ENCODE data around the gene BNIP3. TPM values are rescaled to one million over a fixed set of nuclear protein-coding genes. Genes with fewer than 3 reads are reported as not detected.

Gene BNIP3
- total RNA-seq, 8 experiments from 2014 or later, result 21.6 to 190 (median 61.0) TPM

DNA sequence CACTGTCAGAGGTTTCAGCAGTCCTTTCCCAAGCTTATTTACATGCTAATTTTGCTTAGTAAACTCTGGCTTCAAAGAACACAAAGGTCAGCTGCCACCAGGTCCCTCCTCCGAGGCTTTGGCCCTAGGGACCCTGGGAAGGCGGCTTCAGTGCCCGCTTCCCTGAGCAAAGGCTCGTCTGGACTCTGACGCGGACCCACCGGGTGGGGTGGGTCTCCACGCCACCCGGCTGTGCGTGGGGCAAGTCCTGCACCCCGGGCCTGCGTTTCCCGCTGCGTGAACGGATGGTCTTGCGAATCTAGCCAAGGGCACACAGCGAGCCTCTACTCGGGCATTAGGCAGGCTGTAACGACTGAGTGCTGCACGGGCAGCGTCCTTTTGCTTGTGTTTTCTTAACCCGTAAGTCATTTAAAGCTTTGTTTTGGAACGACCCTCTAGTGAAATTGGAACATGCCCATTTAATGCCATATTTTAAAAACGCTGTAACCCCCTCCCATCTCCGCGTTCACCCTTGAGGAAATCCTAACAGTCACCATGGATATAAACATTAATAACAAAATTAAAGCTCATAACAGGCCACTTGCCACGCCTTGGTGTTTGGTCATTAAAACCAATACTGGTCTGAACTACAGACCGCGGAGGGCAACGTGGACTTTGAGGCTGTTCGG lies 828 bp downstream of the BNIP3 start:
- in situ Hi-C loops (cut with MboI; ENCODE audit: low pct_unique_long_range_greater_than_20kb in 2 of 9, low sequenced_read_pairs in 9 of 9, unreplicated experiment in 9 of 9), result no loop called here
- no peak for ATAC-seq (replicated peaks in 6 of 8)
- Histone ChIP-seq H3K4me1 (replicated peaks in 1 of 2) (peaks cover 19 to 37% of the 10 kb centered on the region in 2 donors), H3K4me3 (peak overlapping the region; percentile 67 to 89 (median 76)), H3K27ac (peak overlapping the region; percentile 46 to 67)
- 0 to 20% (median 2%) methylated on average over 3 to 16 of the region's 31 CpGs; no CpG with 5 or more reads in 3 of the 10 experiments for WGBS, 10 experiments

DNA sequence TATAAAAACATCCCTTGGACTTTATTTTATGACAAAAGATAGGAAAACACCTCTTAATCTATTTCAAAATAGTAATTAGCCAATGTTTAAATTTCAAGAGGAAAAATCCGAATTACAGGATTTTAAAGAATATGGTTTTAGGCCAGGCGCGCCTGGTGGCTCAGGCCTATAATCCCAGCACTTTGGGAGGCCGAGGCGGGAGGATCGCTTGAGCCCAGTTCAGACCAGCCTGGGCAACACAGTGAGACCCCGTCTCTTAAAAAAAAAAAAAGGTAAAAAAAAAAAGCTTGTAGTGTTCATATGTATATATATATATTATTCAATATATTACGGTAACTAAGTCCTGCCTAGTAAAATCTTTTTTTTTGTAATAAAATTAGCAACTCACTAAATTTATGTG lies 1.4 kb downstream of the BNIP3 start:
- Histone ChIP-seq H3K4me1 (replicated peaks in 1 of 2) (peaks cover 20 to 37% of the 10 kb centered on the region in 2 donors), H3K27ac (no peak overlapping the region), H3K4me3 (peak overlapping the region; percentile 67 to 89 (median 76))
- no peak for ATAC-seq (replicated peaks in 6 of 8)
- in situ Hi-C loops (cut with MboI; ENCODE audit: low pct_unique_long_range_greater_than_20kb in 2 of 9, low sequenced_read_pairs in 9 of 9, unreplicated experiment in 9 of 9), result no loop called here
- 24 to 94% (median 53%) methylated on average over 3 to 8 of the region's 8 CpGs for WGBS, 10 experiments

DNA sequence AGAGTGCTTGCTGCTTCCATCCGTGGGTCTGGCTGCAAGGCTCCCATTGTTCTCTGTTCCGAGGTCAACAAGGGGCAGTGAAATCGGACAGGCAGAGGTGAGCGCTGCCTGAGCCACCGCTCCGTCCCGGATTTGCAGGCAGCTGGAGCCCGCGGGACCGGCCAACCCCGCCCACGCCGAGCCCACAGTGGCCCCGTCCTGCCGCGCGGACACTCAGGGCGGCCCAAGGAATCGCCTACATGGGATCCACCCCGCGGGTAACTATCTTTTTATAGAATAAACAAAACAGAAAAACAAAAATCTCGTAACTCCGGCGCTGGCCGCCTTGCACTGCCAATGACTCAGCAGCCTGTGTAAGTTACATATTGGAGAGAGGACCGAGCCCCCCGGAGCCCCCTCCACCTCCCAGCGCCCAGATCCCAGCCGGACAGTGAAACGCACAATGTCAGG lies 1.9 kb downstream of the BNIP3 start:
- peak in 6 of 8 experiments; percentile 1 to 25 (median 13) for ATAC-seq (replicated peaks in 6 of 8)
- in situ Hi-C loops (cut with MboI; ENCODE audit: low pct_unique_long_range_greater_than_20kb in 2 of 9, low sequenced_read_pairs in 9 of 9, unreplicated experiment in 9 of 9), result no loop called here
- peak overlapping the region; percentile 67 to 89 (median 76) for H3K4me3 ChIP-seq
- H3K27ac ChIP-seq, result no peak overlapping the region
- H3K4me1 ChIP-seq (replicated peaks in 1 of 2), result peaks cover 22 to 37% of the 10 kb centered on the region in 2 donors
- WGBS, 10 experiments, result 0 to 20% (median 2%) methylated on average over 1 to 16 of the region's 30 CpGs; no CpG with 5 or more reads in 1 of the 10 experiments

DNA sequence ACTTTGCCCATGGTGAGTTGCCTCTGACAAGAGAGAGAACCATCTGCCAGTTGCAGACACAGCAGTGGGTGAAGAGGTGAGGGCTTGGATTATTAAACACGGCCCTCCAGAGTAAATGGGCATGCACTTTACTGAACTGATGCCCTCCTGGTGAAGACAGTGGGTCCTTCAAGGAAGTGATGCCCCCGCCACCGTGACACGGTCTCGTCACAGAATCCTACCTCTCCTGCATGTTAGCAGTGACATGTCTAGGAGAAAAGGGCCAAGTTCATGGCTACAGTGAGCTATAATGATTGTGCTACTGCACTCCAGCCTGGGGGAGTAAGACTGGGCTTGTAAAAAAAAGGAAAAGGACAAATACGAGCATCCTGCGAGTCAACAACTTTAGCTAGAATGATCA lies 2.4 kb downstream of the BNIP3 start:
- peak overlapping the region; percentile 67 to 89 (median 76) for H3K4me3 ChIP-seq
- in situ Hi-C loops (cut with MboI; ENCODE audit: low pct_unique_long_range_greater_than_20kb in 2 of 9, low sequenced_read_pairs in 9 of 9, unreplicated experiment in 9 of 9), result no loop called here
- H3K4me1 ChIP-seq (replicated peaks in 1 of 2), result peaks cover 22 to 37% of the 10 kb centered on the region in 2 donors
- WGBS, 10 experiments, result 17 to 68% (median 47%) methylated on average over 2 to 7 of the region's 7 CpGs; no CpG with 5 or more reads in 5 of the 10 experiments
- ATAC-seq (replicated peaks in 6 of 8), result no peak
- H3K27ac ChIP-seq, result no peak overlapping the region

DNA sequence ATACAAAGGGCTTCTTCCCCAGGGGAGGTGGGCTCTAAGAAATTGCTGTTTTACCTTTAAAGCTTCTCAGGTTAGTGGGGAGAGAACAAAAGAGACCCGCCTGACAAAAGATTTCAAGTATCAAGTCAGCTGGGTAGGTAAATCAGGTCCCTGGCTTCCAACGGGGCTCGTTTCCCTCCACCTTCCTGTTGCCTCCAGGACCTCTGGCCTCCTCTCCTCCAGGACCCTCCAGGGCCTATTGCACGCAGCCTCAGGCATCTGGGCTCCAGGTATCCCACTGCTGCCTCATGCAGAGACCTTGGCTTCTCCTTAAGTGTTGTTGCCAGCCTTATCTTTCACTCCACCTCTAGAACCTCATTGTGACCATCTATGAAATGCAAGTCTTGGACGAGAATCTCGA lies 2.9 kb downstream of the BNIP3 start:
- Histone ChIP-seq H3K4me3 (peak overlapping the region in 3 of 5 donors; percentile 76 to 89 (median 84)), H3K27ac (no peak overlapping the region), H3K4me1 (replicated peaks in 1 of 2) (peaks cover 22 to 37% of the 10 kb centered on the region in 2 donors)
- ATAC-seq (replicated peaks in 6 of 8), result no peak
- WGBS, 10 experiments, result 42 to 89% (median 65%) methylated on average over 3 to 5 of the region's 6 CpGs; no CpG with 5 or more reads in 5 of the 10 experiments
- in situ Hi-C loops (cut with MboI; ENCODE audit: low pct_unique_long_range_greater_than_20kb in 2 of 9, low sequenced_read_pairs in 9 of 9, unreplicated experiment in 9 of 9), result no loop called here

- WGBS, 10 experiments, result 23 to 92% (median 55%) methylated on average over 1 to 3 of the region's 3 CpGs; no CpG with 5 or more reads in 2 of the 10 experiments
- Histone ChIP-seq H3K4me3 (peak overlapping the region in 3 of 5 donors; percentile 76 to 89 (median 84)), H3K27ac (no peak overlapping the region), H3K4me1 (replicated peaks in 1 of 2) (peaks cover 22 to 38% of the 10 kb centered on the region in 2 donors)
- no peak for ATAC-seq (replicated peaks in 6 of 8)
- in situ Hi-C loops (cut with MboI; ENCODE audit: low pct_unique_long_range_greater_than_20kb in 2 of 9, low sequenced_read_pairs in 9 of 9, unreplicated experiment in 9 of 9), result no loop called here
Observed at GRCh38 chr10:131978366-131978765, 3.4 kb downstream of the BNIP3 start.

DNA sequence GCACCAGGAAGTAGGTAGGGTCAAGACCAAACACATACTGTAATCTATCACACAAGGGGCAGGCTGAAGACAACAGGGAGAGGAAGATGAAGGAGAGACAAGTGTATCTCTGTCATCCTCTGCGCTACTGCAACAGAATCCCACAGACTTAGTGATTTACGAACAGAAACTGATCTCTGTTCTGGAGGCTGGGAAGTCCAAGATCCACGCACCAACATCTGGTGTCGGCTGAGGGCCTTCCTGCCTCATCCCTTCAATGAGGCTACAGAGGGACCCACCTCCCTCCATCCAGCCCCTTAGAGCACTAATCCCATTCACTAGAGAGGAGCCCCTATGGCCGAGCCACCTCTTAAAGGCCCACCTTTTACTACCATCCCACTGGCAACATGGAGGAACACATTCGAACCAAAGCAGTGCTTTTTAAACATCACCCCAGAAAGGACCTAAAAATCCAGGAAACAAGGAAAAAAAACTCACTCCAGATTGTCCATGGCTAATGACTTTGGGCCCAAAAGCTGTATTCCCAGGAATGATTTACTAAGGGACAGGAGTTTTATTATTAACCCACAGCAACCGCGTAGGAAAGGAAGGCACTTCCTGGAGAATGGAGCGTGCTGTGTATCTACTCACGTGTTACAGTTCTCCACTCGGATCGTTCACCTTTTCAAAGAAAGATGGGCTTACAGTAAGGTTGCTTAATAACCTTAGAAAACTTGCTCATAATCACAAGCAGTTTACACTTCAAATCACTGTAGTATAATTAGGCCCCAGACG lies 4.2 kb downstream of the BNIP3 start:
- no peak overlapping the region for H3K27ac ChIP-seq
- no peak for ATAC-seq (replicated peaks in 6 of 8)
- in situ Hi-C loops (cut with MboI; ENCODE audit: low pct_unique_long_range_greater_than_20kb in 2 of 9, low sequenced_read_pairs in 9 of 9, unreplicated experiment in 9 of 9), result no loop called here
- 47 to 100% (median 78%) methylated on average over 1 to 7 of the region's 13 CpGs for WGBS, 10 experiments
- peaks cover 22 to 37% of the 10 kb centered on the region in 2 donors for H3K4me1 ChIP-seq (replicated peaks in 1 of 2)
- H3K4me3 ChIP-seq, result peak overlapping the region in 1 of 5 donors; percentile 5

DNA sequence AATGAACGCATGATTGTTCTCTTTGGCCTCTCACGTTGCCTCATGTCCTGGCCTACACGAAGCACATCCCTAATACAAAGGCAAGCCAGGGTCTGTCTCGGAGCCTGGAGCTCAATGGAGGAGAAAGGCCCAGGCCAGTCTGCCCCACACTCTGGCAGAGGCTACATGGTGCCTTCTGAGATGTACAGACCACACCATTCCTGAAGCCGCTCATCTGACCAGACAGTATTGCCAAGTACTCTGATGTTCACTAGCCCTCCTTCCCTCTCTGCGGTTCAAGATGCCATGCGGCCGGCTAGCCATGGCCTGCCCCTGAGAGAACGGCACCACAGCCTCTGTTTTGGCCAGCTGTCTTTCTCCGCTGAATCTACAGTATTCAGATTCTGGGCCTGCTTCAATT lies 5.9 kb downstream of the BNIP3 start:
- no peak overlapping the region for H3K27ac ChIP-seq
- H3K4me1 ChIP-seq (replicated peaks in 1 of 2), result peaks cover 22 to 37% of the 10 kb centered on the region in 2 donors
- in situ Hi-C loops (cut with MboI; ENCODE audit: low pct_unique_long_range_greater_than_20kb in 2 of 9, low sequenced_read_pairs in 9 of 9, unreplicated experiment in 9 of 9), result no loop called here
- WGBS, 10 experiments, result 87 to 100% (median 96%) methylated on average over 1 to 8 of the region's 10 CpGs; no CpG with 5 or more reads in 4 of the 10 experiments
- no peak overlapping the region for H3K4me3 ChIP-seq
- ATAC-seq (replicated peaks in 6 of 8), result no peak

DNA sequence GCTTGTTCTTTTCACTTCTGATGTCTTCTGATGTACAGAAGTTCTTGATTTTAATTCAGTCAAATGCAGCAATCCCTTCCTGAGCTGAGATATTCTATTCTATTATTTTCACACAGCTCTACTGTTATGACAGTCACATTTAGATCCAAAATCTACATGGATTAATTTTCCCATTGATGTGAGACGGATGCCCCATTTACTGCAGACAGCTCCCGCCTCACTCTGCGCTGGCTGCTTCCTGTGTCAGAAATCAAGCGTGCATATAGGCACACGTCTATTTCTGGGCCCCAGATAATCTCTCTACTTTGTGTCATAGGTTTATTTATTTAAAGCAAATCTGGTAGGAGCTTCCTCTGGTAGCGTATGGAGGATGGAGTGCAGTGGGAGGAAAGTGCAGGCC lies 6.7 kb downstream of the BNIP3 start:
- Histone ChIP-seq H3K27ac (no peak overlapping the region), H3K4me3 (no peak overlapping the region), H3K4me1 (replicated peaks in 1 of 2) (peaks cover 22 to 37% of the 10 kb centered on the region in 2 donors)
- in situ Hi-C loops (cut with MboI; ENCODE audit: low pct_unique_long_range_greater_than_20kb in 2 of 9, low sequenced_read_pairs in 9 of 9, unreplicated experiment in 9 of 9), result no loop called here
- WGBS, 10 experiments, result 75 to 100% (median 83%) methylated on average over 1 to 6 of the region's 6 CpGs; no CpG with 5 or more reads in 3 of the 10 experiments
- ATAC-seq (replicated peaks in 6 of 8), result no peak

GRCh38 chr10:131974034-131974817 lies 7.5 kb downstream of the BNIP3 start:
- H3K27ac ChIP-seq, result no peak overlapping the region
- no peak for ATAC-seq (replicated peaks in 6 of 8)
- WGBS, 10 experiments, result 60 to 100% (median 87%) methylated on average over 1 to 13 of the region's 14 CpGs
- H3K4me1 ChIP-seq (replicated peaks in 1 of 2), result peaks cover 19 to 34% of the 10 kb centered on the region in 2 donors
- no peak overlapping the region for H3K4me3 ChIP-seq
- in situ Hi-C loops (cut with MboI; ENCODE audit: low pct_unique_long_range_greater_than_20kb in 2 of 9, low sequenced_read_pairs in 9 of 9, unreplicated experiment in 9 of 9), result no loop called here

DNA sequence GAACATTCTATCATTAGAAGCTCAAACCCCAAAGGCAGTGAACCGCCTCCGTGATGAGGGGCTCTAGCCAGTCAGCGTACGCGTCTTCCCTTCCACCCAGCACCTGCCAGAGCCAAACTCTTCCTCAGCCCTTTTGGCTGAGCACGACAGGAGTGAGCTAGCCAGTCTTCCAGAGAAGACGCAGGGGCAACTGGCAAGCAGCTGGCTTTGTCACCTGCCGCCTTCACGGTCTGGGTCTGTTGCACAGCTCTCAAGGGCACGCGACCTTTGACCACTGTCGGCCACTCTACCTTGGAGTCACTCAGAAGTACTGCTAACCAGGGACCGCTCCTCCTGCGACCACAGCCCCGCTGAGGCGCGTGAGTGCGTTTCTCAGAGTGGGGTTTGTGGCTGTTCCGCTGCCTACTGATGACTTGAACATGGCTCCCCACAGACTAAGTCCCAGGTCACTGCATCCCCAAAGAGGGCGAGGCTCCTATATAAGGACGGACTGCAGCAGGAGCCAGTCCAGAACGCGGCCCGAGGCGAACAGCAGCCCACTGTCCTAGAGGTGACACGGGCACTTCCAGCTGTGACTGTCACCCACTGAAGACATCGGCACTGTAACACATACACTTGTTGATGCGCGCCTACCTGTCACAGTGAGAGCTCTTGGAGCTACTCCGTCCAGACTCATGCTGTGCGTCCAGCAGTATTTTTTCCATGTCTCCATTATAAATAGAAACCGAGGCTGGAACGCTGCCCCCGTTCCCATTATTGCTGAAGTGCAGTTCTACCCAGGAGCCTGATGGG lies 8.4 kb downstream of the BNIP3 start:
- Histone ChIP-seq H3K4me1 (replicated peaks in 1 of 2) (peaks cover 10 to 25% of the 10 kb centered on the region in 2 donors), H3K27ac (no peak overlapping the region), H3K4me3 (no peak overlapping the region)
- in situ Hi-C loops (cut with MboI; ENCODE audit: low pct_unique_long_range_greater_than_20kb in 2 of 9, low sequenced_read_pairs in 9 of 9, unreplicated experiment in 9 of 9), result no loop called here
- 87 to 100% (median 95%) methylated on average over 1 to 15 of the region's 34 CpGs; no CpG with 5 or more reads in 1 of the 10 experiments for WGBS, 10 experiments
- ATAC-seq (replicated peaks in 6 of 8), result no peak

GRCh38 chr10:131972474-131973071 lies 9.2 kb downstream of the BNIP3 start:
- ATAC-seq (replicated peaks in 6 of 8), result peak; percentile 54 to 91 (median 68)
- H3K27ac ChIP-seq, result no peak overlapping the region
- peaks cover 5 to 17% of the 10 kb centered on the region in 2 donors for H3K4me1 ChIP-seq (replicated peaks in 1 of 2)
- H3K4me3 ChIP-seq, result no peak overlapping the region
- in situ Hi-C loops (cut with MboI; ENCODE audit: low pct_unique_long_range_greater_than_20kb in 2 of 9, low sequenced_read_pairs in 9 of 9, unreplicated experiment in 9 of 9), result no loop called here
- 47 to 87% (median 84%) methylated on average over 3 to 8 of the region's 11 CpGs; no CpG with 5 or more reads in 2 of the 10 experiments for WGBS, 10 experiments

Measured in motor neuron (in vitro differentiated cells).